ENCODE data around the gene SLC25A21. TPM values are rescaled to one million over a fixed set of nuclear protein-coding genes. Genes with fewer than 3 reads are reported as not detected.

Gene SLC25A21
- total and polyA plus RNA-seq, 10 donors = 0.06 to 1.1 (median 0.22) TPM; not detected in 2

- Histone ChIP-seq H3K27me3 (replicated peaks in 1 of 7) (no peaks in the 10 kb centered on the region), H3K4me1 (no peaks in the 10 kb centered on the region), H3K9me3 (no peaks in the 10 kb centered on the region), H3K36me3 (no peaks in the 10 kb centered on the region), H3K4me3 (no peak overlapping the region), H3K27ac (no peak overlapping the region)
- WGBS, 5 donors = 75 to 89% (median 84%) methylated on average over 6 of the region's 6 CpGs
- intact Hi-C loops (cut with DNase I; ENCODE audit: low total_unique reads) = no loop called here
- no peak for TF ChIP-seq CTCF (IDR thresholded peaks at IDR 0.05 in 8 of 11, conservative IDR thresholded peaks at IDR 0.05 in 3 of 11)
- no peak for TF ChIP-seq POLR2A (IDR thresholded peaks at IDR 0.05)
- no peak for TF ChIP-seq POLR2AphosphoS5 (IDR thresholded peaks at IDR 0.05)
- no peak for DNase-seq
Measured at GRCh38 chr14:36844443-36845195, 327.8 kb downstream of the SLC25A21 start.

- Histone ChIP-seq H3K9me3 (no peaks in the 10 kb centered on the region), H3K4me3 (no peak overlapping the region), H3K27ac (no peak overlapping the region), H3K4me1 (no peaks in the 10 kb centered on the region), H3K36me3 (no peaks in the 10 kb centered on the region), H3K27me3 (replicated peaks in 1 of 7) (no peaks in the 10 kb centered on the region)
- intact Hi-C loops (cut with DNase I; ENCODE audit: low total_unique reads) = no loop called here
- no peak for TF ChIP-seq CTCF (IDR thresholded peaks at IDR 0.05 in 8 of 11, conservative IDR thresholded peaks at IDR 0.05 in 3 of 11)
- no peak for TF ChIP-seq POLR2AphosphoS5 (IDR thresholded peaks at IDR 0.05)
- TF ChIP-seq POLR2A (IDR thresholded peaks at IDR 0.05) = no peak
- DNase-seq = no peak
- 59 to 82% (median 70%) methylated on average over 1 of the region's 1 CpG for WGBS, 5 donors
Measured at GRCh38 chr14:36843410-36843809, 329.0 kb downstream of the SLC25A21 start.

GRCh38 chr14:36835128-36835527 is 337.3 kb downstream of the SLC25A21 start:
- Histone ChIP-seq H3K36me3 (no peaks in the 10 kb centered on the region), H3K4me3 (no peak overlapping the region), H3K27ac (no peak overlapping the region), H3K27me3 (replicated peaks in 1 of 7) (peaks cover 0 to 3% (median 0%) of the 10 kb centered on the region in 7 donors), H3K9me3 (no peaks in the 10 kb centered on the region), H3K4me1 (no peaks in the 10 kb centered on the region)
- no peak for TF ChIP-seq POLR2AphosphoS5 (IDR thresholded peaks at IDR 0.05)
- TF ChIP-seq POLR2A (IDR thresholded peaks at IDR 0.05) = no peak
- no peak for TF ChIP-seq CTCF (IDR thresholded peaks at IDR 0.05 in 8 of 11, conservative IDR thresholded peaks at IDR 0.05 in 3 of 11)
- 27 to 45% (median 32%) methylated on average over 2 of the region's 2 CpGs for WGBS, 5 donors
- DNase-seq = no peak
- intact Hi-C loops (cut with DNase I; ENCODE audit: low total_unique reads) = no loop called here

GRCh38 chr14:36834293-36834692 is 338.1 kb downstream of the SLC25A21 start:
- 63 to 83% (median 69%) methylated on average over 2 of the region's 2 CpGs for WGBS, 5 donors
- no peak for TF ChIP-seq CTCF (IDR thresholded peaks at IDR 0.05 in 8 of 11, conservative IDR thresholded peaks at IDR 0.05 in 3 of 11)
- no peak for TF ChIP-seq POLR2AphosphoS5 (IDR thresholded peaks at IDR 0.05)
- no peak for TF ChIP-seq POLR2A (IDR thresholded peaks at IDR 0.05)
- Histone ChIP-seq H3K4me1 (no peaks in the 10 kb centered on the region), H3K9me3 (no peaks in the 10 kb centered on the region), H3K36me3 (no peaks in the 10 kb centered on the region), H3K27ac (no peak overlapping the region), H3K27me3 (replicated peaks in 1 of 7) (peaks cover 0 to 3% (median 0%) of the 10 kb centered on the region in 7 donors), H3K4me3 (no peak overlapping the region)
- DNase-seq = no peak
- intact Hi-C loops (cut with DNase I; ENCODE audit: low total_unique reads) = no loop called here
